SK-N-SH (cell line): ENCODE measurements around the gene PFKFB1. TPM values are rescaled to one million over a fixed set of nuclear protein-coding genes. Genes with fewer than 3 reads are reported as not detected.

Experiments used
- CTCF ChIA-PET: fragments of 300-600, 350-600 bp; formaldehyde crosslinking; extraction: SDS; loops from one replicate; lab custom pipeline; 2021; lab: Yijun Ruan, JAX
- POLR2A ChIA-PET: fragments of 350-600 bp; sonication (Branson Sonifier 250); formaldehyde crosslinking; extraction: SDS; loops from one replicate; lab custom pipeline; 2020; ENCODE audit warnings: antibody characterized with exemption, inconsistent platforms; lab: Yijun Ruan, JAX
- DNase-seq: peaks from one replicate; pipeline ENCODE4 v3.0.0; 2012
- H2AFZ ChIP-seq: fragments of 200-600 bp; sonication (generic); 2 replicates; pipeline ENCODE4 v1.8.1; 2016; ENCODE audit warnings: antibody characterized with exemption, mild to moderate bottlenecking, low read depth
- H3F3A ChIP-seq: fragments of 200-600 bp; sonication (generic); replicated peaks from 2 replicates; pipeline ENCODE3; 2016; ENCODE audit warnings: antibody characterized with exemption, mild to moderate bottlenecking; ENCODE audit not compliant: insufficient read depth
- H3K27ac ChIP-seq, 2 experiments: fragments of 200-500 bp in 1 of 2; fragments of 200-600 bp in 1 of 2; sonication (Bioruptor generic) in 1 of 2; sonication (generic), shearing (Covaris generic) in 1 of 2; 2 replicates each; pipeline versions ENCODE4 v1.5.1 to v1.6.1; 2014 to 2016; ENCODE audit warnings: low read depth in 2 of 2, inconsistent platforms in 1 of 2, low read length in 1 of 2, mild to moderate bottlenecking in 1 of 2, mixed read lengths in 1 of 2
- H3K27me3 ChIP-seq: fragments of 200-600 bp; sonication (generic), shearing (Covaris generic); 2 replicates; pipeline ENCODE4 v1.6.1; 2016; ENCODE audit warnings: mixed run types; ENCODE audit not compliant: insufficient read depth
- H3K36me3 ChIP-seq, 2 experiments: fragments of 200-500 bp in 1 of 2; fragments of 200-600 bp in 1 of 2; sonication (Bioruptor generic) in 1 of 2; sonication (generic) in 1 of 2; replicated peaks in 1 of 2; 2 replicates each; pipeline versions ENCODE3 to v1.5.1; 2014 to 2016; ENCODE audit warnings: low read length in 1 of 2, mild to moderate bottlenecking in 1 of 2; ENCODE audit not compliant: insufficient read depth in 2 of 2, control insufficient read depth in 1 of 2
- H3K4me1 ChIP-seq, 2 experiments: fragments of 200-500 bp in 1 of 2; fragments of 200-600 bp in 1 of 2; sonication (Bioruptor generic) in 1 of 2; sonication (generic), shearing (Covaris generic) in 1 of 2; 2 replicates each; pipeline versions ENCODE4 v1.5.1 to v1.6.1; 2014 to 2016; ENCODE audit warnings: low read depth in 1 of 2, low read length in 1 of 2, mixed run types in 1 of 2; ENCODE audit not compliant: insufficient read depth in 2 of 2, control insufficient read depth in 1 of 2
- H3K4me2 ChIP-seq: fragments of 200-600 bp; sonication (generic), shearing (Covaris generic); 2 replicates; pipeline ENCODE4 v1.6.1; 2017; ENCODE audit warnings: mixed run types
- H3K4me3 ChIP-seq, 2 experiments: fragments of 200-500 bp in 1 of 2; fragments of 200-600 bp in 1 of 2; sonication (Bioruptor generic) in 1 of 2; sonication (generic), shearing (Covaris generic) in 1 of 2; 2 replicates each; pipeline versions ENCODE4 v1.5.1 to v1.8.1; 2014 to 2016; ENCODE audit warnings: low read depth in 2 of 2, inconsistent platforms in 1 of 2, low read length in 1 of 2, mild to moderate bottlenecking in 1 of 2, mixed read lengths in 1 of 2, moderate library complexity in 1 of 2
- H3K79me2 ChIP-seq: fragments of 200-600 bp; sonication (generic); 2 replicates; pipeline ENCODE4 v1.8.1; 2017; ENCODE audit warnings: mild to moderate bottlenecking; ENCODE audit not compliant: insufficient read depth
- H3K9ac ChIP-seq: fragments of 200-600 bp; sonication (generic); 2 replicates; pipeline ENCODE4 v1.6.1; 2017; ENCODE audit warnings: mixed run types
- H3K9me2 ChIP-seq: fragments of 200-600 bp; sonication (generic); 2 replicates; pipeline ENCODE4 v1.6.1; 2017; ENCODE audit warnings: mixed run types
- H3K9me3 ChIP-seq: fragments of 200-600 bp; sonication (generic); 2 replicates; pipeline ENCODE4 v1.6.1; 2017; ENCODE audit warnings: mixed run types, mild to moderate bottlenecking, moderate library complexity
- H4K20me1 ChIP-seq: fragments of 200-600 bp; sonication (generic); 2 replicates; pipeline ENCODE4 v1.6.1; 2017; ENCODE audit warnings: mild to moderate bottlenecking, mixed run types; ENCODE audit not compliant: insufficient read depth
- CHD2 ChIP-seq: fragments of 150-350 bp; IDR thresholded peaks from 2 replicates; pipeline ENCODE4 v1.6.1; 2018; ENCODE audit warnings: low read length; ENCODE audit not compliant: partially characterized antibody
- CTCF ChIP-seq: fragments of 200-600 bp; sonication (generic); IDR thresholded peaks from 2 replicates; pipeline ENCODE4 v1.6.1; 2017; ENCODE audit warnings: antibody characterized with exemption, mild to moderate bottlenecking, moderate library complexity
- ELF1 ChIP-seq: IDR thresholded peaks from 2 replicates; pipeline ENCODE4 v1.4.0; 2012
- EP300 ChIP-seq, 2 experiments: IDR thresholded peaks; 2 replicates each; pipeline versions ENCODE4 v1.4.0 to v1.6.1; 2012; ENCODE audit warnings: borderline replicate concordance in 1 of 2, low read depth in 1 of 2, low read length in 1 of 2
- FOXM1 ChIP-seq: IDR thresholded peaks from 2 replicates; pipeline ENCODE4 v1.4.0; 2012; ENCODE audit warnings: low read depth, mild to moderate bottlenecking
- GABPA ChIP-seq: IDR thresholded peaks from 2 replicates; pipeline ENCODE4 v1.4.0; 2012; ENCODE audit warnings: low read depth, mild to moderate bottlenecking
- IRF3 ChIP-seq: fragments of 150-350 bp; IDR thresholded peaks from 2 replicates; pipeline ENCODE4 v1.6.1; 2016; ENCODE audit warnings: mild to moderate bottlenecking, low read depth, low read length
- JUND ChIP-seq: IDR thresholded peaks from 2 replicates; pipeline ENCODE4 v1.4.0; 2012
- MAX ChIP-seq: IDR thresholded peaks from 2 replicates; pipeline ENCODE4 v1.4.0; 2012; ENCODE audit warnings: low read depth
- MEF2A ChIP-seq: IDR thresholded peaks from 2 replicates; pipeline ENCODE4 v1.4.0; 2012; ENCODE audit warnings: low read depth, borderline replicate concordance
- POLR2AphosphoS5 ChIP-seq: IDR thresholded peaks from 2 replicates; pipeline ENCODE4 v1.6.1; 2012; ENCODE audit warnings: low read depth, low read length
- RAD21 ChIP-seq: IDR thresholded peaks from 2 replicates; pipeline ENCODE4 v1.6.1; 2012; ENCODE audit warnings: mild to moderate bottlenecking, low read length
- RCOR1 ChIP-seq: fragments of 150-350 bp; IDR thresholded peaks from 2 replicates; pipeline ENCODE4 v1.6.1; 2017; ENCODE audit warnings: antibody characterized with exemption, low read length
- RFX5 ChIP-seq: IDR thresholded peaks from 2 replicates; pipeline ENCODE4 v1.6.1; 2012; ENCODE audit warnings: mild to moderate bottlenecking, improper control_type of control experiment, low read length
- TAF1 ChIP-seq: IDR thresholded peaks from 2 replicates; pipeline ENCODE4 v1.6.1; 2012; ENCODE audit warnings: low read depth, mild to moderate bottlenecking, low read length, moderate library complexity, borderline replicate concordance
- TEAD4 ChIP-seq: IDR thresholded peaks from 2 replicates; pipeline ENCODE4 v1.4.0; 2012; ENCODE audit warnings: mild to moderate bottlenecking, borderline replicate concordance; ENCODE audit not compliant: insufficient read depth
- USF1 ChIP-seq: IDR thresholded peaks from 2 replicates; pipeline ENCODE4 v1.4.0; 2012; ENCODE audit warnings: low read depth, borderline replicate concordance
- USF2 ChIP-seq: fragments of 150-350 bp; IDR thresholded peaks from 2 replicates; pipeline ENCODE4 v1.6.1; 2017; ENCODE audit warnings: antibody characterized with exemption, low read length, low read depth, borderline replicate concordance
- YY1 ChIP-seq: IDR thresholded peaks from 2 replicates; pipeline ENCODE4 v1.4.0; 2012; ENCODE audit warnings: low read depth, mild to moderate bottlenecking
- WGBS: methylation state at CpG from one replicate; pipeline ENCODE4 v1.1.6; 2017; ENCODE audit warnings: low lambda C conversion rate; 5-methylcytosine and 5-hydroxymethylcytosine counted together
- polyA plus RNA-seq, 3 experiments: library from polyadenylated mRNA; depleted of rRNA; stranded (reverse); fragments of >200 nt; gene quantifications; 2 replicates each; pipeline ENCODE4 v1.2.3, GENCODE V29; 2012

PFKFB1 gene
- polyA plus RNA-seq, 1 of the 3 experiments (the other 2 are of a cell fraction): 0.12 TPM

GRCh38 chrX:55006827-55007621, 13.0 kb upstream of the PFKFB1 start:
- Histone ChIP-seq H3K4me2 (no peak overlapping the region), H3K9me2 (no peaks in the 10 kb centered on the region), H3K79me2 (peaks cover under 1% of the 10 kb centered on the region; the same call in 1 of the 2 replicates), H4K20me1 (no peaks in the 10 kb centered on the region), H2AFZ (no peak overlapping the region), H3F3A (no peaks in the 10 kb centered on the region), H3K9ac (no peak overlapping the region), H3K4me3 (no peak overlapping the region), H3K27me3 (peaks cover 6% of the 10 kb centered on the region; the same call in 1 of the 2 replicates)
- no peak for DNase-seq
- CTCF ChIA-PET: interaction anchor here (0.6 to 2.0 kb wide), 2 partner anchors 50 to 1977 kb away, joined by 4 to 6 read pairs; no protein-coding TSS in a partner anchor
- TF ChIP-seq JUND (no peak), POLR2AphosphoS5 (no peak), TAF1 (no peak), CTCF (no peak), GABPA (no peak), MAX (no peak), EP300 (IDR thresholded peaks at IDR 0.05; ENCODE audit: borderline replicate concordance in 1 of 2, low read depth in 1 of 2, low read length in 1 of 2) (no peak), USF1 (no peak), ELF1 (no peak), YY1 (no peak), TEAD4 (no peak), USF2 (no peak)
- TF ChIP-seq, all 33 proteins: peak for 0
- WGBS: 46% methylated on average over 13 of the region's 18 CpGs
- H3K9me3 ChIP-seq: no peaks in the 10 kb centered on the region
- H3K27ac ChIP-seq: no peak overlapping the region
- H3K4me1 ChIP-seq: no peaks in the 10 kb centered on the region; a peak in 1 of 4 replicates
- POLR2A ChIA-PET: interaction anchor here (1.2 kb wide), 1 partner anchor 7 kb away, joined by 3 read pairs; the partner anchor contains the start of gene APEX2
- H3K36me3 ChIP-seq: peaks cover 5 to 29% of the 10 kb centered on the region in 2 experiments

GRCh38 chrX:55005256-55005655, 11.3 kb upstream of the PFKFB1 start:
- H3K4me3 ChIP-seq: no peak overlapping the region
- no peak overlapping the region for H3K4me2 ChIP-seq
- no peaks in the 10 kb centered on the region for H3K9me3 ChIP-seq
- no peaks in the 10 kb centered on the region for H4K20me1 ChIP-seq
- H3K4me1 ChIP-seq: peaks cover 0 to 4% of the 10 kb centered on the region in 2 experiments; a peak in 1 of 4 replicates
- H3K9me2 ChIP-seq: no peaks in the 10 kb centered on the region
- H3K27me3 ChIP-seq: peaks cover 6% of the 10 kb centered on the region; the same call in 1 of the 2 replicates
- H3K27ac ChIP-seq: no peak overlapping the region
- no peaks in the 10 kb centered on the region for H3F3A ChIP-seq
- H3K9ac ChIP-seq: no peak overlapping the region
- DNase-seq: no peak
- CTCF ChIA-PET: no interaction called here
- peaks cover 5 to 29% of the 10 kb centered on the region in 2 experiments for H3K36me3 ChIP-seq
- peaks cover 17% of the 10 kb centered on the region for H3K79me2 ChIP-seq
- H2AFZ ChIP-seq: no peak overlapping the region
- TF ChIP-seq RAD21: no peak
- no peak for TF ChIP-seq FOXM1
- no peak for TF ChIP-seq RFX5
- no peak for TF ChIP-seq TEAD4
- no peak for TF ChIP-seq ELF1
- TF ChIP-seq RCOR1: no peak
- no peak for TF ChIP-seq YY1
- no peak for TF ChIP-seq CHD2
- TF ChIP-seq MEF2A: no peak
- TF ChIP-seq IRF3: no peak
- POLR2A ChIA-PET: no interaction called here
